IPS DF 19.7 (cell line): Measurements from ENCODE around the gene CEACAM18.

ENCODE experiments used
- DNase-seq: peaks from one replicate; pipeline ENCODE4 v3.0.0-alpha.2; 2013; ENCODE audit warnings: low read depth, low spot score

CEACAM18 gene

DNA sequence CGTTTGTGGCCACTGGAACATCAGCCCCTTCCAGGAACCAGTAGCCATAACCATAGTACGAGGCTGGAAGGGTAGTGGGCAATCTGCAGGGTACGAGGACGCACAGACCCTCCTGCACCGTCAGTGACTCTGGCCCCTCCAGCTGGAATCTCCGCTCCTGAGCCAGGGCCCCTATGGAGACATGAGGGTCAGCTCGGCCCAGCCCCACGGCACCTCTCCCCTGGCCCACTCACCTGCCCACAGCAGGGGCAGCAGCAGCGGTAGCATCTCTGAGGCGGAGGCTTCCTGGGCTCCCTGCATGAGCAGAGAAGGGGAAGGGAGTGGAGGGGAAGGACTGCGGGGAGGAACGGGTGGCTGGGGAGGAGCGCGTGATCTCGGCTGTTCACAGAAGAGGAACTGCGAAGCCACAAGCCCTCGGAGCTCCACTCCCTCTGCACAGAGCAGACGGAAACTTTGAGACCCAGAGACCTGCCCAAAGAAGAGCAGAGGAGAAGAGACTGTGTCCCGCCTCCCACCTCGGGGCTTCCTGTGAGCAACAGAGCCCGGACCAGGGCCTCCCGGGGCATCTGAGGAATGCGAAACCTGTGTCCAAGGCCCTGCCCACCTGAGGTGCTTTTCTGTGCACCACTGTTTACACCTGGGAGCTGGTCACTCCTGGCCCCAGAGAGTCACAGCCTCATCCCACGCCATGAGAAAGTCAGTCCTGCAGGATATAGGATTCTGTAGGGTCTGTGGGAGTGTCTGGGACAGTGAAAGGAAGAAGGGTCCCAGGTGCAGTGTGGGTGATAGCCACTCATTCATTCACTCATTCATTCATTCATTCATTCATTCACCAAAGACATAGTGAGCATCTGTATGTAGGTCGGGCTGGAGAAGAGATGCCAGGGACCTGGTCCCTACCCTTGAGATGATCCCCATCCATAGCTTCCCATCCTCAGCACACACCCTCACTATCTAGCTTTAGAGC is 53.3 kb downstream of the CEACAM18 start, which contains the start of gene SIGLEC6:
Gene SIGLEC6 (minus strand): TSS at position 322 of the 967 bp plus-strand sequence. CDS start 22 bp downstream, at position 300.
- no peak for DNase-seq

DNA sequence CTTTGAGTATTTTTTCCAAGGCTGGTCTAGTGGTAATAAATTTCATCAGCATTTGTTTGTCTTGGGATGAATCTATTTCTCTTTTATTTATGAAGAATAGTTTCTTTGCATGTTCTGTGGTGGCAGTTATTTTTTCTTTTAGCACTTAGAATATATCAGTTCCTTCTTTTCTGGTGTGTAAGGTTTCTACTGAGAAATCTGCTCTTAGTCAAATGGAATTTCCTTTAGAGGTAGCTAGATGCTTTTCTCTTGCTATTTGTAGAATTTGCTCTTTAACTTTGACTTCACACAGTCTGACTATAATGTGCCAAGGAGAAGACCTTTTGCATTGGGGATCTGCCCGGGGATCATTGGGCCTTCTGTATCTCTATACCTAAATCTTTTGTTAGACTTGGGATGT is 57.2 kb downstream of the CEACAM18 start:
- DNase-seq = no peak

GRCh38 chr19:51539821-51540366 is 61.6 kb downstream of the CEACAM18 start:
- no peak for DNase-seq
